HCT116 (cell line): ENCODE data around the gene CCDC157.

Experiments used
- CBX3 ChIP-seq: IDR thresholded peaks from 2 replicates; pipeline ENCODE4 v1.6.1; 2012; ENCODE audit warnings: low read depth
- CTCF ChIP-seq, 3 experiments: fragments of 200-600 bp in 1 of 3; sonication (generic) in 1 of 3; IDR thresholded peaks in 2 of 3; conservative IDR thresholded peaks in 1 of 3; 2 replicates each; pipeline ENCODE4 v1.5.1; 2012 to 2017; ENCODE audit warnings: low read depth in 2 of 3, low read length in 2 of 3, antibody characterized with exemption in 1 of 3, borderline replicate concordance in 1 of 3, control low read depth in 1 of 3, mild to moderate bottlenecking in 1 of 3, mixed read lengths in 1 of 3, mixed run types in 1 of 3, moderate library complexity in 1 of 3; ENCODE audit not compliant: insufficient read depth in 1 of 3
- FOSL1 ChIP-seq: IDR thresholded peaks from 2 replicates; pipeline ENCODE4 v1.6.1; 2012; ENCODE audit warnings: low read depth
- JUND ChIP-seq: IDR thresholded peaks from 2 replicates; pipeline ENCODE4 v1.6.1; 2012
- POLR2A ChIP-seq: IDR thresholded peaks from 2 replicates; pipeline ENCODE4 v1.7.0; 2011; ENCODE audit warnings: borderline replicate concordance; ENCODE audit not compliant: insufficient read depth, insufficient read length; ENCODE audit errors: extremely low read depth
- SIN3A ChIP-seq: IDR thresholded peaks from 2 replicates; pipeline ENCODE4 v1.6.1; 2012; ENCODE audit warnings: low read depth
- YY1 ChIP-seq: IDR thresholded peaks from 2 replicates; pipeline ENCODE4 v1.6.1; 2011; ENCODE audit warnings: low read length, low read depth, moderate library complexity, mild to moderate bottlenecking; ENCODE audit not compliant: insufficient replicate concordance; ENCODE audit errors: extremely low read depth
- ZBTB33 ChIP-seq: IDR thresholded peaks from 2 replicates; pipeline ENCODE4 v1.6.1; 2011; ENCODE audit warnings: mild to moderate bottlenecking, low read length, moderate library complexity; ENCODE audit not compliant: insufficient replicate concordance; ENCODE audit errors: extremely low read depth
- TF ChIP-seq, protein P1 (sequence below): IDR thresholded peaks from 2 replicates; pipeline ENCODE4 v1.6.1; 2012
- TF ChIP-seq, protein P2 (sequence below): IDR thresholded peaks from 2 replicates; pipeline ENCODE4 v1.6.1; 2012; ENCODE audit warnings: low read depth

DNA sequence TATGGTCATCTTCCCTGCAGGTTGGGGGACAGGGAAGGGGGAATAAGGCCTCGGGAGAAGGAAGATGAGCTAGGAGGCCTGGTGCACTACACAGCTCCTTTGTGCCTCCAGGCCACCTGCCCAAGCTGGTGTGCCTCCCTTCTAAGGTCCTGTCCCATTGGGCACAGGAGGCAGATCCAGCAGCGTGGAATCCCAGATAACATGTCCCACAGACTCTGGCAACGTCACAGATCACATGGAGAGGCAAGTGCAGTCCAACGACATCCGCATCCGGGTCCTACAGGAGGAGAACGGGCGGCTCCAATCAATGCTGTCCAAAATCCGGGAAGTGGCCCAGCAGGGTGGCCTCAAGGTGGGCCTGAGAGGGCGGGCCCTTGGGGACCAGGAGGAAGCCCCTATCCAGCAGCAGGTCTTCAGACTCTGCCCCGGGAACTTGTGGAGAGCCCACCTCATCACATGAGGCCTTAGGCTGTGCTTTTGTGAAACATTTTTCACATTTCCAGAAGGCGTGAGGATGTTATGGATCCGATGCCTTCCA lies 18.6 kb downstream of the CCDC157 start:
- TF ChIP-seq, protein P1, sequence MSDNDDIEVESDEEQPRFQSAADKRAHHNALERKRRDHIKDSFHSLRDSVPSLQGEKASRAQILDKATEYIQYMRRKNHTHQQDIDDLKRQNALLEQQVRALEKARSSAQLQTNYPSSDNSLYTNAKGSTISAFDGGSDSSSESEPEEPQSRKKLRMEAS, result no peak
- no peak for TF ChIP-seq ZBTB33
- no peak for TF ChIP-seq JUND
- no peak for TF ChIP-seq POLR2A
- no peak for TF ChIP-seq CTCF (IDR thresholded peaks at IDR 0.05 in 2 of 3, conservative IDR thresholded peaks at IDR 0.05 in 1 of 3; ENCODE audit: borderline replicate concordance in 1 of 3, insufficient read depth in 1 of 3, low read depth in 2 of 3, low read length in 2 of 3)
- no peak for TF ChIP-seq CBX3
- no peak for TF ChIP-seq YY1
- TF ChIP-seq, protein P2, sequence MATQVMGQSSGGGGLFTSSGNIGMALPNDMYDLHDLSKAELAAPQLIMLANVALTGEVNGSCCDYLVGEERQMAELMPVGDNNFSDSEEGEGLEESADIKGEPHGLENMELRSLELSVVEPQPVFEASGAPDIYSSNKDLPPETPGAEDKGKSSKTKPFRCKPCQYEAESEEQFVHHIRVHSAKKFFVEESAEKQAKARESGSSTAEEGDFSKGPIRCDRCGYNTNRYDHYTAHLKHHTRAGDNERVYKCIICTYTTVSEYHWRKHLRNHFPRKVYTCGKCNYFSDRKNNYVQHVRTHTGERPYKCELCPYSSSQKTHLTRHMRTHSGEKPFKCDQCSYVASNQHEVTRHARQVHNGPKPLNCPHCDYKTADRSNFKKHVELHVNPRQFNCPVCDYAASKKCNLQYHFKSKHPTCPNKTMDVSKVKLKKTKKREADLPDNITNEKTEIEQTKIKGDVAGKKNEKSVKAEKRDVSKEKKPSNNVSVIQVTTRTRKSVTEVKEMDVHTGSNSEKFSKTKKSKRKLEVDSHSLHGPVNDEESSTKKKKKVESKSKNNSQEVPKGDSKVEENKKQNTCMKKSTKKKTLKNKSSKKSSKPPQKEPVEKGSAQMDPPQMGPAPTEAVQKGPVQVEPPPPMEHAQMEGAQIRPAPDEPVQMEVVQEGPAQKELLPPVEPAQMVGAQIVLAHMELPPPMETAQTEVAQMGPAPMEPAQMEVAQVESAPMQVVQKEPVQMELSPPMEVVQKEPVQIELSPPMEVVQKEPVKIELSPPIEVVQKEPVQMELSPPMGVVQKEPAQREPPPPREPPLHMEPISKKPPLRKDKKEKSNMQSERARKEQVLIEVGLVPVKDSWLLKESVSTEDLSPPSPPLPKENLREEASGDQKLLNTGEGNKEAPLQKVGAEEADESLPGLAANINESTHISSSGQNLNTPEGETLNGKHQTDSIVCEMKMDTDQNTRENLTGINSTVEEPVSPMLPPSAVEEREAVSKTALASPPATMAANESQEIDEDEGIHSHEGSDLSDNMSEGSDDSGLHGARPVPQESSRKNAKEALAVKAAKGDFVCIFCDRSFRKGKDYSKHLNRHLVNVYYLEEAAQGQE, result no peak
- TF ChIP-seq SIN3A, result no peak
- no peak for TF ChIP-seq FOSL1
